HG03442 (cell line): ENCODE results near the gene HSF2BP.
"Not testable (repeated sequence)": the region's sequence is repeated elsewhere in the genome, so short reads cannot be mapped to it uniquely, and the experiment has no call there.

ENCODE experiments used
- ATAC-seq: cut with Tn5 transposase; IDR thresholded peaks from one replicate; pipeline ENCODE4 v1.9.1; 2021; ENCODE audit warnings: mild to moderate bottlenecking, moderate library complexity; ENCODE audit not compliant: unreplicated experiment

HSF2BP gene

GRCh38 chr21:43600642-43601402, 58.5 kb downstream of the HSF2BP start:
- no peak for ATAC-seq

GRCh38 chr21:43599728-43600127, 59.6 kb downstream of the HSF2BP start:
- no peak for ATAC-seq

GRCh38 chr21:43598416-43599120, 60.7 kb downstream of the HSF2BP start:
- ATAC-seq: no peak

GRCh38 chr21:43597540-43598250, 61.6 kb downstream of the HSF2BP start:
- no peak for ATAC-seq

GRCh38 chr21:43597052-43597451, 62.2 kb downstream of the HSF2BP start:
- no peak for ATAC-seq

- no peak for ATAC-seq
Measured at GRCh38 chr21:43596616-43597015, 62.7 kb downstream of the HSF2BP start.

- not testable (repeated sequence) for ATAC-seq
Measured at GRCh38 chr21:43595769-43596168, 63.5 kb downstream of the HSF2BP start.

- ATAC-seq: no peak
Measured at GRCh38 chr21:43593078-43593477, 66.2 kb downstream of the HSF2BP start.

GRCh38 chr21:43591571-43591970, 67.7 kb downstream of the HSF2BP start:
- no peak for ATAC-seq

- ATAC-seq: no peak
Measured at GRCh38 chr21:43590194-43590593, 69.1 kb downstream of the HSF2BP start.

- ATAC-seq: no peak
Measured at GRCh38 chr21:43588957-43589356, 70.3 kb downstream of the HSF2BP start.

GRCh38 chr21:43585924-43586413, 73.3 kb downstream of the HSF2BP start:
- ATAC-seq: no peak

GRCh38 chr21:43585514-43585913, 73.8 kb downstream of the HSF2BP start:
- no peak for ATAC-seq

GRCh38 chr21:43581453-43581852, 77.8 kb downstream of the HSF2BP start:
- ATAC-seq: no peak

- ATAC-seq: no peak
Measured at GRCh38 chr21:43578677-43579303, 80.5 kb downstream of the HSF2BP start.

GRCh38 chr21:43575473-43575844, 83.8 kb downstream of the HSF2BP start:
- no peak for ATAC-seq

- ATAC-seq: no peak
Measured at GRCh38 chr21:43574741-43575472, 84.4 kb downstream of the HSF2BP start.

GRCh38 chr21:43573921-43574320, 85.4 kb downstream of the HSF2BP start:
- no peak for ATAC-seq

GRCh38 chr21:43572446-43572845, 86.8 kb downstream of the HSF2BP start:
- ATAC-seq: no peak

- no peak for ATAC-seq
Measured at GRCh38 chr21:43571976-43572375, 87.3 kb downstream of the HSF2BP start.
